SK-N-MC (cell line): ENCODE results near the gene NFIX.

Source experiments
- DNase-seq: peaks from one replicate; pipeline ENCODE4 v3.0.0-alpha.2; 2011; ENCODE audit warnings: low read depth, low spot score
- H3K27ac ChIP-seq: fragments of 200-600 bp; sonication (generic); 2 replicates; pipeline ENCODE4 v1.5.1; 2016; ENCODE audit warnings: mixed run types
- H3K36me3 ChIP-seq: fragments of 200-600 bp; sonication (generic); 2 replicates; pipeline ENCODE4 v1.6.1; 2017; ENCODE audit warnings: antibody characterized with exemption, low read length, mixed read lengths; ENCODE audit not compliant: insufficient read depth
- H3K4me3 ChIP-seq: fragments of 200-600 bp; sonication (generic); 2 replicates; pipeline ENCODE4 v1.5.1; 2016
- H3K9ac ChIP-seq: fragments of 200-600 bp; sonication (generic); 2 replicates; pipeline ENCODE4 v1.8.0; 2017; ENCODE audit warnings: mixed run types, mixed read lengths; ENCODE audit not compliant: insufficient read length
- H3K9me3 ChIP-seq: fragments of 200-600 bp; sonication (generic); 2 replicates; pipeline ENCODE4 v1.6.1; 2017; ENCODE audit warnings: low read depth, mild to moderate bottlenecking, antibody characterized with exemption, low read length, moderate library complexity, mixed read lengths
- EZH2 ChIP-seq: fragments of 200-600 bp; sonication (generic); IDR thresholded peaks from one replicate; pipeline ENCODE4 v1.6.1; 2017; ENCODE audit warnings: antibody characterized with exemption
- FOXP2 ChIP-seq: optimal IDR thresholded peaks from 2 replicates; pipeline ENCODE3; 2011; ENCODE audit warnings: mild to moderate bottlenecking, moderate library complexity; ENCODE audit not compliant: insufficient read depth; ENCODE audit errors: extremely low read length, control extremely low read depth
- POLR2AphosphoS5 ChIP-seq: IDR thresholded peaks from 2 replicates; pipeline ENCODE4 v1.6.1; 2012; ENCODE audit warnings: mild to moderate bottlenecking, low read depth, low read length, borderline replicate concordance

NFIX gene

DNA sequence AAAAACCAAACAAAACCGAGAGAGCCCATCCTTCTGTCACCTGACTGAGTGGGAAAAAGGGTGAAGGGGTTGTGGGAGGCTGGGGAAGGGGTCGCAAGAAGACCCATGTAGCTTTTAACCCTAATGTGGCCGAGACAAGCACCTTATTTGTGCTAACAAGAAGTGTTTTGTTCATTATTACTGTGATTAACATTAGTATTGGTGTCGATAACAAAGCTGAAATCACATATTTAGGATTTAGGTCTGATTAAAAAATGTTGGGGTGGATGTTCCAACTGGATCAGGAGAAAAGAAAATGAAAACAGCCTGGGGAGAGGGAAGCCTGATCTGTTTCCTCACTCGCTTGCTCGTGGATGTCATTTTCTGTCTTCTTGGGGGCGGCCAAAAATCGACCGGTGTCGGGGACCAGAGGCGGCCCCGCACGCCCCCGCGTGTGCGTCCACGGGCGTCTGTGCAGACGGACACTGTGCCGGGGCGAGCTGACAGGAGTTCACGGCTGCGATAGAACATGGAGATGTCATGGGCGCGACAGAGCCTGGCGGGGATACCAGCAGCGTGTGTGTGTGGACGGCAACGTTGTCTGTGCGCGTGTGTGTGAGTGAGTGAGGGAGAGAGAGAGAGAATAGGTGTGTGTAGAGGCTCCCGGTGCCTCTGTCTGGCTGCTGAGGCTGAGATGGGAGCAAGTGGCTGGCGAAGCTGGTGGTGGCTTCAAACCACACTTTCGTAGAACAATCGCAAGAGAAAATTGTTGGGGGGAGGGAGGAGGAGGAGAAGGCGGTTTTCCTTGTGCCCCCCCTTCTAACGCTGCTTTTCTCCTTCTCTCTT, 29.1 kb downstream of the NFIX start:
- Histone ChIP-seq H3K27ac (no peak overlapping the region; the same call in 1 of the 2 replicates), H3K36me3 (peaks cover 24% of the 10 kb centered on the region; the same call in 1 of the 2 replicates), H3K9ac (peak overlapping the region; percentile 65), H3K9me3 (no peaks in the 10 kb centered on the region), H3K4me3 (peak overlapping the region; percentile 70)
- DNase-seq: no peak
- TF ChIP-seq FOXP2 (no peak), EZH2 (no peak), POLR2AphosphoS5 (no peak)

- no peak for DNase-seq
- Histone ChIP-seq H3K36me3 (peaks cover 25% of the 10 kb centered on the region), H3K27ac (peak overlapping the region; percentile 85; the same call in 1 of the 2 replicates), H3K9me3 (no peaks in the 10 kb centered on the region), H3K4me3 (peak overlapping the region; percentile 71), H3K9ac (peak overlapping the region; percentile 76)
- TF ChIP-seq EZH2 (no peak), POLR2AphosphoS5 (no peak), FOXP2 (no peak)
These were observed 29.8 kb downstream of the NFIX start for GRCh38 chr19:13024951-13025697.

GRCh38 chr19:13025819-13026456, 30.7 kb downstream of the NFIX start:
- Histone ChIP-seq H3K9me3 (no peaks in the 10 kb centered on the region), H3K9ac (peak overlapping the region; percentile 76), H3K4me3 (peak overlapping the region; percentile 71), H3K36me3 (peaks cover 31% of the 10 kb centered on the region), H3K27ac (peak overlapping the region; percentile 85)
- TF ChIP-seq POLR2AphosphoS5 (no peak), FOXP2 (no peak), EZH2 (no peak)
- DNase-seq: no peak

DNA sequence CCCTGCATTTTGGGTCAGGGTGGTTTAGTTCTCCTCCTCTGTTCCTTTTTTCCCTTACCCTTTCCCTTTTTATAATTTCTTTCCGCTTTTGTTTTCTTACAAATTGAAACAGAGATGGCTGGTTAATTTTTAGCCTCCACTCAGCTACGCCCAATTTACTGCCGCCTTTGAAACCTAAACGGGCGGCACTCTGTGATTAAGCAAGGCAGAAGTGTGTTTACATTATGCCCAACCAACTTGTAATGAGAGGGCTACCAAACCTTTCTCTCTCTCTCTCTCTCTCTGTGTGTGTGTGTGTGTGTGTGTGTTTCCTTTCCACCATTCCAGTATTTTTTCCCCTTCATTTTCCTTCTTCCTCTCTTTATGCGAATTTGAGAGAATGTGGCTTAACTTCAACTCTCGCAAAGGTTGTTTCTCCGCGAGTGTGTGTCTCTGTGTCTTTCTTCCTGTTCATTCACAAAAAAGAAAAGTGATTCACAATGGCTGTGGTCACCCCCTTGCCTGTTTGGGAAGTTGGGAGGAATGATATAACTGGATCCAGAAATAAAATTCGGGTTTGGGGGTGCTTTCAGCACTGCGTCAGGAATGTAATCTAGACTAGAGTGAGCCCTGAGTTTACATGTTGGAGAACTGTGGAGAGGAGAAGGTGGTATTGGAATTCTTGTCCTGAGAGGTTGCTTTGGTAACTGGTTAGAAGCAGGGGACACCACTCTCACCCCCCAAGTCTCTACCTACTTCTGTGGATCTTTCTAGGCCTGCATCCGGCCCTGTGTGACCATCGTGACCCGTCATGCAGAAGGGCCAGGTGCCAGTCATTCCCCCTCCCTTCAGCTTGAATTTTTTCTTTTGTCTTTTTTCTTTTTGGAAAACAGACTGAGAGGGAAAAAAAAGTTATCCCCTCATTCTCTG, 31.4 kb downstream of the NFIX start:
- no peak for DNase-seq
- peak overlapping the region; percentile 76 for H3K9ac ChIP-seq
- no peaks in the 10 kb centered on the region for H3K9me3 ChIP-seq
- H3K36me3 ChIP-seq: peaks cover 31% of the 10 kb centered on the region
- peak overlapping the region; percentile 71 for H3K4me3 ChIP-seq
- peak overlapping the region; percentile 85 for H3K27ac ChIP-seq
- TF ChIP-seq POLR2AphosphoS5: no peak

DNA sequence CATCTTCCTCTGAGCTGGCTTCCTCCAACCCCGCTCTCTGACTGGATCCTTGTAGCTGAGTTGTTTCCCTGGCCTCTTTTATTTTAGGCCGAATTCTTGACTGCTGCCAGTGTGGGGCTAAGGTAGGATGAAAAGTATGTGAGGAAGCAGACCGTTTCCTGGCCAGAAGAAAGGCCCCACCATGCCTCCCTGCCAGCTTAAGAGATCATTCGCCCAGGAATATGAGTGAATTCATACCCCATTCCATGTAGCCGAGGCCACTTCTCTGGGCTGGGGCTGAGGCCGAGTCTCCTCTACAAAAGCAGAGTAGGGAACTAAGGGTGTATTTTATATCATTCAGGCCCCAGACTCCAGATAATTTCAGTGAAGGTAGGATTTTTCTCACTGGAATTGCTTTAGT, 32.3 kb downstream of the NFIX start:
- Histone ChIP-seq H3K27ac (peak overlapping the region; percentile 22; the same call in 1 of the 2 replicates), H3K9me3 (no peaks in the 10 kb centered on the region), H3K4me3 (no peak overlapping the region)

GRCh38 chr19:13028027-13028426, 32.8 kb downstream of the NFIX start:
- no peak for TF ChIP-seq POLR2AphosphoS5
- TF ChIP-seq FOXP2: no peak
- no peak for TF ChIP-seq EZH2
- Histone ChIP-seq H3K9me3 (no peaks in the 10 kb centered on the region), H3K9ac (no peak overlapping the region), H3K27ac (peak overlapping the region; percentile 22; the same call in 1 of the 2 replicates), H3K4me3 (no peak overlapping the region), H3K36me3 (peaks cover 37% of the 10 kb centered on the region)
- DNase-seq: no peak

More for the DNA sequence above, 32.3 kb downstream of the NFIX start:
- no peak for TF ChIP-seq POLR2AphosphoS5
- TF ChIP-seq FOXP2: no peak
- no peak for DNase-seq
- peaks cover 33% of the 10 kb centered on the region for H3K36me3 ChIP-seq
- H3K9ac ChIP-seq: peak overlapping the region; percentile 76

DNA sequence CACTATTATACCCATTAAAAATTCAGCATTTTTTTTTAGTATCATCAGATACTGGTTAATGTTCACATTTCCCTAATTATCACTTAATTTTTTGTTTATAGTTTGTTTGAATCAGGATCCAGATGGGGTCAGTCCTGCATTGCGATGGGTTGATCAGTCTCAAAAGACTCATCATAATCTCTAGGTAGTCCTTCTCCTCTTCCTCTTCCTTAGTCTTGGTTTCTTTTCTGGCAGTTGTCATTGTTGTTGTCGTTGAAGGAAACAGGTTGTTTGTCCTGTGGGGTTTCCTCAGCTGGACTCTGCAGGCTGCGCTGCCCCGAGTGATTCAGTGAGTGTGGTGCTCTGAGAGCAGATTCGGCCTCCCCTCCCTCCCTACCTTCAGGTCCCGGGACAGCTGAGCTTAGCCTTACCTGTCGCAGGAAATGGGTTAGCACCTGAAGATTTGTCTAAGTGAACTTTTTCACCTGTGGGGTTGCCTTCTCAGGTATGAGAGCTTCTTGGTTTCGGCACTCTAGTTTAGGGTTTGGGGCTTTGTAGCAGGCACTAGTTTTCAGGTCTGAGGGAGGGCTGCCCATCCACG, 34.1 kb downstream of the NFIX start:
- DNase-seq: no peak
- no peak overlapping the region for H3K4me3 ChIP-seq
- H3K36me3 ChIP-seq: peaks cover 37% of the 10 kb centered on the region
- H3K9me3 ChIP-seq: no peaks in the 10 kb centered on the region
- H3K27ac ChIP-seq: 0 out of 2 replicates have a peak overlapping the region, but pooled peaks have one; percentile 6
- H3K9ac ChIP-seq: no peak overlapping the region
- TF ChIP-seq EZH2: no peak
- TF ChIP-seq POLR2AphosphoS5: no peak
- TF ChIP-seq FOXP2: no peak
